Stomach (tissue), 4 donors: ENCODE results near the gene SLC25A48.

Experiments used
- CTCF ChIP-seq, 7 experiments: fragments of 450-650 bp in 4 of 7; fragments of 200-600 bp in 3 of 7; sonication (generic) in 3 of 7; IDR thresholded peaks; one replicate each; pipeline ENCODE4 v1.5.1; 2016 to 2019; ENCODE audit warnings: antibody characterized with exemption in 7 of 7, control low read depth in 2 of 7, mild to moderate bottlenecking in 1 of 7
- POLR2A ChIP-seq, 4 donors: fragments of 450-650 bp; IDR thresholded peaks; one replicate each; pipeline ENCODE4 v1.6.1; 2016; ENCODE audit warnings: antibody characterized with exemption in 4 of 4, control low read depth in 2 of 4, mild to moderate bottlenecking in 1 of 4, moderate library complexity in 1 of 4

- no peak for TF ChIP-seq CTCF (IDR thresholded peaks at IDR 0.05)
- TF ChIP-seq POLR2A (IDR thresholded peaks at IDR 0.05): no peak
These were observed 40.0 kb downstream of the SLC25A48 start for GRCh38 chr5:135874461-135874860.
